SK-MEL-5 (cell line): ENCODE results near the gene NPPA. TPM values are rescaled to one million over a fixed set of nuclear protein-coding genes. Genes with fewer than 3 reads are reported as not detected.
A peak's percentile ranks its signal among the peaks of the same experiment; 100 is the strongest.

Experiments
- DNase-seq: peaks from one replicate; pipeline ENCODE4 v3.0.0-alpha.2; 2016; ENCODE audit warnings: low read depth, low spot score
- in situ Hi-C: cut with HindIII; loops from 2 replicates; pipeline ENCODE4 v1.10.0; 2016; ENCODE audit warnings: low sequenced_read_pairs, high pct_unique_total_duplicates, low pct_unique_long_range_greater_than_20kb
- total RNA-seq: library from RNA; depleted of rRNA; stranded (reverse); fragments of >200 nt; shearing (Covaris generic); gene quantifications from 2 replicates; pipeline ENCODE4 v1.2.3, GENCODE V29; 2014

Gene NPPA
- total RNA-seq, 1 experiment from 2014 or later = not detected

GRCh38 chr1:11856698-11857097 lies 9.1 kb upstream of the NPPA start:
- in situ Hi-C loops = no loop called here
- DNase-seq = no peak

DNA sequence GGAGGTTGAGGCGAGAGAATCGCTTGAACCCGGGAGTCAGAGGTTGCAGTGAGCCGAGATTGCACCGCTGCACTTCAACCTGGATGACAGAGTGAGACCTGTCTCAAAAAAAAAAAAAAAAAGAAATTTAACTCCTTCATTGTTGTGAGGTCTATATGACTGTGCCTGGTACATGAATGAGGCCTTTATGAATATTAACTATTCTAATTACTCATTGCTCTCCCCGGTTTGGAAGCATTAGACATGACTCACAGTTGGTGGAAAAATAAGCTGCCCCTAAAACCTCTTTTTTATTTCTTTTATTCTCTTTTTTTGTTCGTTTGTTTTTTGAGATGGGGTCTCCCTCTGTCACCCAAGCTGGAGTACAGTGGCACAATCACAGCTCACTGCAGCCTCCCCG lies 7.8 kb upstream of the NPPA start:
- in situ Hi-C loops = no loop called here
- DNase-seq = no peak

GRCh38 chr1:11854519-11854918 lies 6.9 kb upstream of the NPPA start:
- no peak for DNase-seq
- in situ Hi-C loops = no loop called here

DNA sequence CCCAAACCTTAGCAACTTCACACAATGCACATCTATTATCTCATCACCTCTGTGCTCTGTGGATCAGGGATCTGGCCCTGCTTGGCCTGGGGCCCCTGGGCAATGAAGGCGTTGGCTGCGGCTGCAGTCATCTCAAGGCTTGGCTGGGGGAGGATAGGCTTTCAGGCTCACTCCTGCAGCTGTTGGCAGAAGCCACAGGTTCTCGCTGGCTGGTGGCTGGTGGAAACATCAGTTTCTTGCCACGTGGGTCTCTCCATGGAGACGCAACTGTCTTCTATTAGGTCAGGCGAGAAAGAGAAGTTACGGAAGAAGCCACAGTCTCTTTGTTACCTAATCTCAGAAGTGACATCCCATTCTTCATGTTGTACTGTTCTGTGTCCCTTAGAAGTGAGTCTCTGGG lies 3.6 kb upstream of the NPPA start:
- DNase-seq = no peak
- in situ Hi-C loops = no loop called here

- in situ Hi-C loops = no loop called here
- DNase-seq = no peak
Observed at GRCh38 chr1:11850156-11850555, 2.6 kb upstream of the NPPA start.

GRCh38 chr1:11848373-11848700 lies 754 bp upstream of the NPPA start:
- DNase-seq = no peak
- in situ Hi-C loops = no loop called here

DNA sequence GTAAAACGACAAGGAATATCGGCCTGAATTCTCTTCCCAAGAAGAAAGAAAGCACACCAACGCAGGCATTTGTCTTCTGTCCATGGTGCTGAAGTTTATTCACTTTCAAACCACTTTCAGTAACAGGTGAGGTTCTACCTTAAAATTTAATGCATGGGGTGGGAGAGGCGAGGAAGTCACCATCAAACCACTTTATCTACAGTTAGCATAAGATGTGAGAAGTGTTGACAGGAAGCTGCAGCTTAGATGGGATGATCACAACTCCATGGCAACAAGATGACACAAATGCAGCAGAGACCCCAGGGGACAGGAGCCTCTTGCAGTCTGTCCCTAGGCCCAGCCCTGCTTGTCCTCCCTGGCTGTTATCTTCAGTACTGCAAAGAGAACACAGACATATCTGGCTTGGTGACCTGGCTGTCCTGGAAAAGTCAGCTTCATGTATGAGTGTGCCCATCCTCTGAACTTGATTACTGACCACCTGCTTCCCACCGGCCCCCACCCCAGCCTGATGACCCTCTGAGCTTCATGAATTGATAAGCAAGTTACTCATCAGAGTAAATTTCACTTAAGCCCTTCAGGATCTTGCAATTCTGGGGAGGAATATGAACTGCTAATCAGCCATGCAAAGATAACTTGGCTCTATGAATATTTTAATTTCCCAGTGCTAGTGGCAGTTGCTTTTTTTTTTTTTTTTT lies 1.8 kb downstream of the NPPA start:
- DNase-seq = no peak
- in situ Hi-C loops = no loop called here

GRCh38 chr1:11842154-11843041 lies 5.2 kb downstream of the NPPA start:
- peak; percentile 32 for DNase-seq
- in situ Hi-C loops = no loop called here

- in situ Hi-C loops = no loop called here
- DNase-seq = peak; percentile 51
Observed at GRCh38 chr1:11841245-11842153, 6.1 kb downstream of the NPPA start.

GRCh38 chr1:11839727-11840705 lies 7.6 kb downstream of the NPPA start:
- no peak for DNase-seq
- in situ Hi-C loops = no loop called here

DNA sequence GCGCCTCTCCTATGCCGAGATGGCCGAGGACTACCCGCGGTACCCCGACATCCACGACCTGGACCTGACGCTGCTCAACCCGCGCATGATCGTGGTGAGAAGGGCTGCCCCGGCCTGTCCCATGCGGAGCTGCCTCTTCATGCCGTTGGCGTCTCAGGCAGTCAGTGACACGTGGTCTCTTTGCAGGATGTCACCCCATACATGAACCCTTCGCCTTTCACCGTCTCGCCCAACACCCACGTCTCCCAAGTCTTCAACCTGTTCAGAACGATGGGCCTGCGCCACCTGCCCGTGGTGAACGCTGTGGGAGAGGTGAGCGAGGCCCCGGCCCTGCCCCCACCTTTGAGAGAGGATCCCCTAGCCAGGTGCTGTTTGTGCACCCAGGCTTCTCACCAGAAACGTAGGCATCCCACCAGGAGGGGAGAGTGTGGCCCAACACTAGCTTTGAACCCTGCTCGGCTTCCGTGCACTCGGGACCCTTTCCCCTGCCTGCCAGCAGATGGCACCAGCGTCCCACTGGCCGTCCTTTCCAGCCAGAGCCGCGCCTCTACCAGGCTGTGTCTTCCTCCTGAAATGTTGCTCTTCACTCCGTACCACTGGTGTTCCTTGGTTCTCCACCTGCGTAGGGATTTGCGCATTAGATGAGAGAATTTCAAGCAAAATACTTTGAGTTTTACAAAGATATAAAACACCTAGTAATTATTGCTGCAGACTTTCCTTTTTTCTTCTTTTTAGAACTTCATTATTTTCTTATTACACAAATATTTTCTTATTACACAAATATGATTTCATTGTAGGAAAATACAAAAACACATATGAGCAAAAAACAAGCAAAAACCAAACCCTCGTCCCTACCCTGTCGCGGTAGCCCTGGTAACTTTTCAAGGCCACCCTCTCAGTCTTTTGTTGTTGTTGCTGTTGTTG lies 9.0 kb downstream of the NPPA start:
- in situ Hi-C loops = no loop called here
- peak; percentile 69 for DNase-seq

DNA sequence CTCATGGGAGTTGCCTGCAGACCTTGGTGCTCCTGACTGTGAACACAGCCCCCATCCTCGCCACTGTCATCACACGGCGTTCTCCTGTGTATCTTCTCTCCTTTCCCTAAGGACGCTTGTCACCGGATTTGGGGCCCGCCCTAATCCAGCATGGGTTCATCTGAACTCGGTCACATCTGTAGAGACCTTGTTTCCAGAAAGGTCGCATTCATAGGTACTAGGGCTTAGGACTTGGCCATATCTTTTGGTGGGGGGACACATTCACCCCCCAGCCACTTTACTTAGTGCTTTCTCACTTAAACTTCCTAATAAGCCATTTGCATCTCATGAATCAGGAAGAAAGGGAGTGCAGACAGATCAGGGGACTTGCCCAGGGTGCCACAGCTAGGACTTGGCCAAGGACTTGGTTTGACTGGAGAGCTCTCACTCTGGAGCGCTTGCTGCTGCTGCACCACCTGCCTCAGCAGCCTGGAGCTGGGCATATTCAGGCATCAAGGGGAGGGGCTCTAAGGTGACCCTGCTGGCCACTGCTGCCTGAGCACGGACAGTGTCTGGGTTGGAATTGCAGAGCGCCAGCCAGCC lies 9.7 kb downstream of the NPPA start:
- in situ Hi-C loops = no loop called here
- no peak for DNase-seq

GRCh38 chr1:11836955-11837766 lies 10.4 kb downstream of the NPPA start:
- in situ Hi-C loops = no loop called here

GRCh38 chr1:11835441-11836225 lies 11.9 kb downstream of the NPPA start:
- DNase-seq = no peak
- in situ Hi-C loops = no loop called here

More at GRCh38 chr1:11836955-11837766, 10.4 kb downstream of the NPPA start:
- DNase-seq = no peak
